ENCODE measurements around the gene RHOF.

- TF ChIP-seq REST (IDR thresholded peaks at IDR 0.05) = no peak
- TF ChIP-seq, protein P1, sequence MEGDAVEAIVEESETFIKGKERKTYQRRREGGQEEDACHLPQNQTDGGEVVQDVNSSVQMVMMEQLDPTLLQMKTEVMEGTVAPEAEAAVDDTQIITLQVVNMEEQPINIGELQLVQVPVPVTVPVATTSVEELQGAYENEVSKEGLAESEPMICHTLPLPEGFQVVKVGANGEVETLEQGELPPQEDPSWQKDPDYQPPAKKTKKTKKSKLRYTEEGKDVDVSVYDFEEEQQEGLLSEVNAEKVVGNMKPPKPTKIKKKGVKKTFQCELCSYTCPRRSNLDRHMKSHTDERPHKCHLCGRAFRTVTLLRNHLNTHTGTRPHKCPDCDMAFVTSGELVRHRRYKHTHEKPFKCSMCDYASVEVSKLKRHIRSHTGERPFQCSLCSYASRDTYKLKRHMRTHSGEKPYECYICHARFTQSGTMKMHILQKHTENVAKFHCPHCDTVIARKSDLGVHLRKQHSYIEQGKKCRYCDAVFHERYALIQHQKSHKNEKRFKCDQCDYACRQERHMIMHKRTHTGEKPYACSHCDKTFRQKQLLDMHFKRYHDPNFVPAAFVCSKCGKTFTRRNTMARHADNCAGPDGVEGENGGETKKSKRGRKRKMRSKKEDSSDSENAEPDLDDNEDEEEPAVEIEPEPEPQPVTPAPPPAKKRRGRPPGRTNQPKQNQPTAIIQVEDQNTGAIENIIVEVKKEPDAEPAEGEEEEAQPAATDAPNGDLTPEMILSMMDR (IDR thresholded peaks at IDR 0.05; ENCODE audit: low read depth, low read length, missing input control) = no peak
- no peak for TF ChIP-seq RAD21 (IDR thresholded peaks at IDR 0.05)
- no peak for TF ChIP-seq EGR1 (IDR thresholded peaks at IDR 0.05; ENCODE audit: low read depth in 2 of 2)
- TF ChIP-seq ATF3 (IDR thresholded peaks at IDR 0.05) = no peak
- TF ChIP-seq TAF1 (conservative IDR thresholded peaks at IDR 0.05) = no peak
- TF ChIP-seq MAX (IDR thresholded peaks at IDR 0.05) = no peak
These were observed 46.7 kb upstream of the RHOF start for GRCh38 chr12:121839993-121840761.
